IPS DF 4.7 (cell line): Measurements from ENCODE around the gene PEAK1.

Experiments
- DNase-seq: peaks from one replicate; pipeline ENCODE4 v3.0.0-alpha.2; 2013; ENCODE audit warnings: low spot score; ENCODE audit errors: extremely low read depth

Gene PEAK1

DNA sequence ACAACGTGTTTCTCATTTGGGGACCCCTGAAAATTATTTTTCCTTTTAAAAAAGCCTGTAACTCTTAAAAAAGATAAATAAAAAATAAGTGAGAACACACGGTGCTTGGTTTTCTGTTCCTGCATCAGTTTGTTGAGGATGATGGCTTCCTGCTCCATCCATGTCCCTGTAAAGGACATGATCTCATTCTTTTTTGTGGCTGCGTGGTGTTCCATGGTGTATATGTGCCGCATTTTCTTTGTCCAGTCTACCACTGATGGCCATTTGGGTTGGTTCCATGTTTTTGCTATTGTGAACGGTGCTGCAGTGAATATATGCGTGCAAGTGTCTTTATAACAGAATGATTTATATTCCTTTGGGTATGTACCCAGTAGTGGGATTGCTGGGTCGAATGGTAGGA is 351.3 kb downstream of the PEAK1 start:
- DNase-seq, result no peak

- no peak for DNase-seq
Observed at GRCh38 chr15:77067691-77068367, 352.1 kb downstream of the PEAK1 start.

DNA sequence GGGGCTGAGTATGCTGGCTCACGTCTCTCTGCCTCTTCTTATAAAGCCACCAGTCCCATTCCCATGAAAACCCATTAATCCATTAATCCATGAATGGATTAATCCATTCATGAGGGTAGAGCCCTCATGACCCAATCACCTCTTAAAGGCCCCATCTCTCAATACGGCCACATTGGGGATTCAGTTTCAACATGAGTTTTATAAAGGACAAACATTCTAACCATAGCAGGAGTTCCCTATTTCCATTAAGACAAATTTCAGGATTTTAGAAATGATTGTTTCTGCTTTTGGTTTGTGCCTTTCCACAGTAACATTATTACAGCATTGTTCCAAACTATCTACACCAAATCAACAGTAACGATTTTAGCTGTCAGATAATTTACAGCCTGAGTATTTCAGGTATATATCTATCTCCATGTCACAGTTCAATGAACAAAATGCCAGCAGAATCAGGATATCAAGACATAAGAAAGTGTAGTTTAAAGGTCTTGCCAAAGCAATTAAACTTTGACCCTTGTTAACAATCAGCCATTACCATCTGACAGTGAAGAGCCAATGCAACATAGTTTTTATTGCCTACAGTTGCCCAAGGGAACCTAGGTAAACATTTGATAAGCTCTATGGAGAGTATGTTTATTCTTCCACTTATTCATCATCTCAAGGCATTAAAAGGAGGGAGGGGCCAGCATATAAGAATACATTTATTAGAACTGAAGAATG is 352.8 kb downstream of the PEAK1 start:
- DNase-seq, result no peak

- DNase-seq, result no peak
Observed at GRCh38 chr15:77064539-77065308, 355.2 kb downstream of the PEAK1 start.

- DNase-seq, result no peak
Observed at GRCh38 chr15:77064063-77064462, 355.8 kb downstream of the PEAK1 start.

DNA sequence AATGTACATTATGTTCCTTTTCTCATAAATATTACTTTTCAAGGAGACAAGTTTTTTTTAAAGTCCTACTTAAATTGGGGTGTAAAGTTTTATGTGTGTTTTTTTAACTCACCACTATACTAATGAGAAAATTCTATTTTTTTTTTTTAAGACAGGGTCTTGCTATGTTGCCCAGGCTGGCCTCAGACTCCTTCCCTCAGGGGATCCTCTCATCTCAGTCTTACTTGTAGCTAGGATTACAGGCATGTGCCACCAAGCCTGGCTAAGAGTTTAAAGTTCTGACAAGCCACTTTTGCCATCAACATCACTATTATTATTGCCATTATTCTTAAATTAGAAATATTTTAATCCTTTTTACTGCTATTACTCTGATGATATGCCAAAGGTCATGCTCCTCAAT is 356.7 kb downstream of the PEAK1 start:
- no peak for DNase-seq

DNA sequence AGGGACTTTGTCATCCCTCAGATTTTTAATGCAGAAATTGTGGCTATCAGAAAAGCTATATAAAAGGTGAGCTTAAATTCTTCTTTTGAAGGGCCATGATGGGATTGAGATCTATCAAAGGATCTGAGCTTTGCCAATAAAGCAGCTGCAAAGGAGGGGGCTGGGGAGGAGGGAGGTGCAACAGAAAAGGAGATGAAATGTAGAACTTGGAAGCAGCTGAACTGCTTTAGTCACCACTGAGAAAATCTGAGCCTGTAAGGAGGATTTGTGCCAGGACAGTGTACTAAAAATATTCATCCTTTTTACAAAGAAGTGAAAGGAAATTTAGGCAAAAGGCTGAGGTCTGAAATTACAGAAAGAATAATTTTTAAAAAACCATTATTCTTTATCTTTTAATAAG is 359.4 kb downstream of the PEAK1 start:
- DNase-seq, result no peak

GRCh38 chr15:77059786-77060361 is 360.0 kb downstream of the PEAK1 start:
- DNase-seq, result no peak

DNA sequence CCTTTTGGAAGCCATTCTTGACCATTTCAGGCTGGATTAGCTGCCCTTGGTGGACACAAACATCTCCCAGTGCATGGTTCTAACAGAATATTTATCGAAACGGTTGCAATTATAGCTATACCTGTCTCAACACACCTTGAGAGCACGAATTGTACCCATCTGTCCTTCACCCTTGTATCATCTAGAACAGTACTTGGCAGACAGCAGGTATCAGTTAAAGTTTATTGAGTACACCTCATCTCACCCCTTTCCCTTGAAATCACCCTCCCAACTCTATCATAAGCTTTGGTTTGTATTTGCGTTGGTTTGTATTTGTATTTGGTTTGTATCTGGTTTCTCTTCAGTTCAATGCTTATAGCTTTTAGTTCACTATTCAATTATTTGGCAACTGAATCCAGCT is 361.4 kb downstream of the PEAK1 start:
- DNase-seq, result no peak

- DNase-seq, result no peak
Observed at GRCh38 chr15:77057685-77058084, 362.2 kb downstream of the PEAK1 start.

- DNase-seq, result no peak
Observed at GRCh38 chr15:77057072-77057471, 362.8 kb downstream of the PEAK1 start.

GRCh38 chr15:77053709-77054108 is 366.2 kb downstream of the PEAK1 start:
- DNase-seq, result no peak

DNA sequence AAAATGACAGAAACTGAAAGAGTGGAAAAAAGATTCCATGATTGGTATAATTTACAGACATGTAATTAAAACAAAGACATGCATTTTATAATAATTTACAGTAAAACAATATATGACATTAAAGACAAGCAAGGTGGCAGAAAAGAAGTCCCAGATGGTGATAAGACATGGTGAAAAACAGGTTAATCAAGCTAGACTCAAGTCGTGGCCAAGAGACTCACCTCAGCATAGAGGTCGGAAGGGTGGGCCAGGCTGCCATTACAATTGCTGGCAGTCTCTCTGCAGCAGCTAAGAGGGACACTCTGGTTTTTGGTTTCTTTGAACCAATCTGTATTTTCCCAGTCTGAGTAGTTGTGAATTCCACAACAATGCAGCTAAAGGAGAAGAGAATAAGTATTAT is 367.3 kb downstream of the PEAK1 start:
- no peak for DNase-seq
